ENCODE data around the gene YWHAH.
"Not testable (repeated sequence)": the region's sequence is repeated elsewhere in the genome, so short reads cannot be mapped to it uniquely, and the experiment has no call there.

DNA sequence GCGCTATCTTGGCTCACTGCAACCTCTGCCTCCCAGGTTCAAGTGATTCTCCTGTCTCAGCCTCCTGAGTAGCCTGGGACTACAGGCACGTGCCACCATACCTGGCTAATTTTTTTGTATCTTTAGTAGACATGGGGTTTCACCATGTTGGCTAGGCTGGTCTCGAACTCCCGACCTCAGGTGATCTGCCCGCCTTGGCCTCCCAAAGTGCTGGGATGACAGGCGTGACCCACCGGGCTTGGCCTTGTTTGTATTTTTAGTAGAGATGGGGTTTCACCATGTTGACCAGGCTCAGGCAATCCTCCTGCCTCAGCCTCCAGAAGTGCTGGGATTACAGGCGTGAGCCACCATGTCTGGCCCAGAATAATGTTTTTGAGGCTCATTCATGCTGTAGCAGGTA is 37.6 kb downstream of the YWHAH start:
- TF ChIP-seq, protein P1, sequence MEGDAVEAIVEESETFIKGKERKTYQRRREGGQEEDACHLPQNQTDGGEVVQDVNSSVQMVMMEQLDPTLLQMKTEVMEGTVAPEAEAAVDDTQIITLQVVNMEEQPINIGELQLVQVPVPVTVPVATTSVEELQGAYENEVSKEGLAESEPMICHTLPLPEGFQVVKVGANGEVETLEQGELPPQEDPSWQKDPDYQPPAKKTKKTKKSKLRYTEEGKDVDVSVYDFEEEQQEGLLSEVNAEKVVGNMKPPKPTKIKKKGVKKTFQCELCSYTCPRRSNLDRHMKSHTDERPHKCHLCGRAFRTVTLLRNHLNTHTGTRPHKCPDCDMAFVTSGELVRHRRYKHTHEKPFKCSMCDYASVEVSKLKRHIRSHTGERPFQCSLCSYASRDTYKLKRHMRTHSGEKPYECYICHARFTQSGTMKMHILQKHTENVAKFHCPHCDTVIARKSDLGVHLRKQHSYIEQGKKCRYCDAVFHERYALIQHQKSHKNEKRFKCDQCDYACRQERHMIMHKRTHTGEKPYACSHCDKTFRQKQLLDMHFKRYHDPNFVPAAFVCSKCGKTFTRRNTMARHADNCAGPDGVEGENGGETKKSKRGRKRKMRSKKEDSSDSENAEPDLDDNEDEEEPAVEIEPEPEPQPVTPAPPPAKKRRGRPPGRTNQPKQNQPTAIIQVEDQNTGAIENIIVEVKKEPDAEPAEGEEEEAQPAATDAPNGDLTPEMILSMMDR (IDR thresholded peaks at IDR 0.05) = not testable (repeated sequence)
- not testable (repeated sequence) for TF ChIP-seq POLR2AphosphoS5, POLR2A (IDR thresholded peaks at IDR 0.05)
